CD4-positive, alpha-beta T cell treated with Interleukin-2 at 100 ng/mL for 4 hours (primary cell): Measurements from ENCODE around the gene SEC24C.
"Not testable (repeated sequence)": the region's sequence is repeated elsewhere in the genome, so short reads cannot be mapped to it uniquely, and the experiment has no call there.

Source experiments
- DNase-seq: peaks from one replicate; pipeline ENCODE4 v3.0.0-alpha.2; 2020; ENCODE audit warnings: low spot score

Gene SEC24C

DNA sequence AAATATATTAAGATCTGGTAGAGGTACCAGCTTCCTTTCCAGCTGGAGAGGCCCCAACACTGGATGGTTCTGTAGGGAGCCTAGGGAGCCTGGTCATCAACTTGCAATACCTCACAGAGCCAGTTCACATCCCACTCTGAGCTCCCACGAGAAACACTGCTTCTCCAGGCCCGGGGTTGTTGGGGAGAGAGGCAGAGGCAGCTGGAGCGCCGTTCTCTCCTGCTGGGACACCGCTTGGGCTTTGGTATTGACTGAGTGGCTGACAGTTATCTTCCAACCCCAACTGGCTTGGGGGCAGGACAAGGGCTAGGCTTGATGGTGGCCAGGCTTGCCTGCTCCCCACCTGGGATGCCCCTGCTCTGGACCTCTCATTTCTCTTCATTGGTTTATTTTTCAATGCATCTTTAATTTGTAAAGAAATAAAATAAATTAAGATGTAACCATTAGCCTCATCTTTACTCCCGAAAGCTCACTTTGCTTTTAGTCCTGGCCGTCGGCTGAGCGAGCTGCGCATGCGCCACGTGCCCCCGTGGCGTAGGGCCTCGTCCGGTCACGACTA, 27.6 kb downstream of the SEC24C start:
- DNase-seq: peak; percentile 80

GRCh38 chr10:73772281-73773151, 28.3 kb downstream of the SEC24C start:
- peak; percentile 85 for DNase-seq

GRCh38 chr10:73773152-73773879, 29.1 kb downstream of the SEC24C start:
- DNase-seq: no peak

- DNase-seq: peak; percentile 63
Observed at GRCh38 chr10:73774637-73775036, 30.5 kb downstream of the SEC24C start.

DNA sequence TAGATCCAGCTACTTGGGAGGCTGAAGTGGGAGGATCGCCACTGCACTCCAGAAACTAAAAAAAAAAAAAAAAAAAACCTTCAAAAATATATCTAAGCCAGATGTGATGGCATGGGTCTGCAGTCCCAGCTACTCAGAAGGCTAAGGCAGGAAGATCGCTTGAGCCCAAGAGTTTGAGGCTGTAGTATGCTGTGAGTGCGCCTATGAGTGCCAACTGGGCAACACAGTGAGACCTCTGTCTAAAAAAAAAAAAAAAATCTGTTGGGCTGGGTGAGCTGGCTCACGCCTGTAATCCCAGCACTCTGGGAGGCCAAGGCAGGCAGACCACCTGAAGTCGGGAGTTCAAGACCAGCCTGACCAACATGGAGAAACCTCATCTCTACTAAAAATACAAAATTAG, 34.8 kb downstream of the SEC24C start:
- no peak for DNase-seq

- DNase-seq: no peak
Observed at GRCh38 chr10:73779539-73780197, 35.5 kb downstream of the SEC24C start.

DNA sequence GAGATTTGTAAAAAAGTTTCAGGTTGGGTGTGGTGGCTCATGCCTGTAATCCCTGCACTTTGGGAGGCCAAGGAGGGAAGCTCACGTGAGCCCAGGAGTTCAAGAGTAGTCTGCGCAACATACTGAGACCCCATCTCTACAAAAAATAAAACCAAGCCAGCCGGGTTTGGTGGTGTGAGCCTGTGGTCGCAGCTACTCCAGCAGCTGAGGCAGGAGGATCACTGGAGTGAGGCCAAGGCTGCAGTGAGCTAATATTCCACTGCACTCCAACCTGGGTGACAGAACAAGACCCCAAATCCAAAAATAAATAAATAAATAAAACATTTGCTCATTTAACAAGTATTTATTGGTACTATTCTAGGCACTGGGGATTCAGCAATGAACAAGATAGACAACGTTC, 36.1 kb downstream of the SEC24C start:
- no peak for DNase-seq

DNA sequence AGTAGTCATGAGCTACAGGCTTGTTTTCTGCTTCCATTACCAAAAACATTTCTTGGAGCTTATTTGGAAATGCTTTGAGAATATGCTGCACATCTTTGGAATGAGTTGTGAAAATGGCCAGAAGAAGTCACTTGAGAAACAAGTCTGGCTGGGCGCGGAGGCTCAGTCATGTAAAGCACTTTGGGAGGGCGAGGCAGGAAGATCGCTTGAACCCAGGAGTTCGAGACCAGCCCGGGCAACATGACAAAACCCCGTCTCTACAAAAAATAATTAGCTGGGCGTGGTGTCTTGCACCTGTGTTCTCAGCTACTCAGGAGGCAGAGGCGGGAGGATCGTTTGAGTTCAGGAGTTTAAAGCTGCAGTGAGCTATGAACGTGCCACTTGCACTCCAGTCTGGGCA, 36.8 kb downstream of the SEC24C start:
- DNase-seq: no peak

- DNase-seq: no peak
Observed at GRCh38 chr10:73781548-73781878, 37.3 kb downstream of the SEC24C start.

GRCh38 chr10:73781879-73782748, 37.9 kb downstream of the SEC24C start, which contains the start of gene CHCHD1:
Gene CHCHD1 (plus strand): TSS chr10:73782048. CDS start chr10:73782076, 28 bp downstream.
- DNase-seq: peak; percentile 87

DNA sequence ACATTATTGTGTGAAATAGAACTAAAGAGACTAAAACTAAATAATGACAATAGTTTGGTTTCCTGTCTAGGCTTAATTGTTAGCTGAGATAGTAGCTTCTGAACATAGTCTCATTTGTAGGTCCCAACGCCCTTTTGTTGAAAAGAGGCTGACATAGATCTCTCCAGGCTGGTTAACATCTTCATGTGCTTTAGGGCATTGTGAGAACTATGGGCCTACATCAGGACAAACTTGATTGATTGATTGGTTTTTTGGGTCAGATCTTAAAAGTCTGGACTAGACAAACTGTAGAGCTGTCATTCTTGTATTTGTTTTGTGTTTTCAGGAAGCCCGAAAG, 38.5 kb downstream of the SEC24C start:
- no peak for DNase-seq

- DNase-seq: peak; percentile 89
Observed at GRCh38 chr10:73785211-73785720, 41.1 kb downstream of the SEC24C start, which contains the start of gene ZSWIM8. Gene ZSWIM8 (plus strand): TSS chr10:73785606. CDS start chr10:73785879, 273 bp downstream.

DNA sequence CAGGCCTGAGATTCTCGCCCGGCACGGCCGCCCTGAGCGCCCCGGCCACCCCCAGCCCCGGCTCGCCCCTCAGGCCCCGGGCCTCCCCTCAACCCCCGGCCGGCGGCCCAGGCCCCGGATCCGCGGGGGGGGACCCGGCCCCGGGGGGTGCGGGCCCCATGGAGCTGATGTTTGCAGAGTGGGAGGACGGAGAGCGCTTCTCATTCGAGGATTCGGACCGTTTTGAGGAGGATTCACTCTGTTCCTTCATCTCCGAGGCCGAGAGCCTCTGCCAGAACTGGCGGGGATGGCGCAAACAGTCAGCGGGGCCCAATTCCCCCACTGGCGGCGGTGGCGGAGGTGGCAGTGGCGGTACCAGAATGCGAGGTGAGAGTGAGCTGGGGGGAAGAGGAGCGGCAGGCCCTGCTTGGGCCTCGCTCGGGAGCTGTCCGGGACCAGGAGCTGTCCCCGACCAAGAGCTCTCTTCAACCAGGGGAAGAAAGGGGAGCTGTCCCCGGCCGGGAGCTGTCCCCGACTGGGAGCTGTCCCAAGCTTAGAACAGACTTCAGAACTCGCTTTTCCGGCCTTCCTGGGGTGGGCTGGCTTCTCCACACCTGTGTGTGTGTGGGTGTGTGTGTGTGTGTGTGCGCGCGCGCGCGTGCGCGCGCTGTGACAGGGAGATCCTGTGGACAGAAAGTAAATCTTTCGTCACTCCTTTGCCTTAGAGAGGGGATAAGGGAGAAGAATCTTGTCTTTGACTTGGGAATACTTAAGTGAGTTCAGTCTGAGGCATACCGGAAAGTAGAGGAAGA, 41.7 kb downstream of the SEC24C start:
- DNase-seq: peak; percentile 41

DNA sequence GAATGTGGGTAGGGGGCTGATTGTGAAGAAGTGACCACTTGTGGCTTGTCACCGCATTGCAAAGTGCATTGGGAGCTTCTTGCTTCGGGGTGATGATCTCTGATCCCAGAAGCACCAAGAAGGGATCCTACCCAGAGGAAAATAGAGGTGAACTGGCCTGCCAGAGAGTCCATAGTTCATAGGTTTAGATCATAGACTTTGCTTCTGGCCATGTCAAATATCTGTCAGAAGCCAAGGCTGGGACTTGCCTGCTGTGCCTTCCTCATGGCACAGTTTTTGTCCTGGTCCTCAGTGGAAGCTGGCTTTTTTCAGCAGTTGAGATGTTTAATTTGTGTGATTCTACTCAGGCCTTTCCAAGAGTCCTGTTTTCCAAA, 42.3 kb downstream of the SEC24C start:
- no peak for DNase-seq

- DNase-seq: not testable (repeated sequence)
Observed at GRCh38 chr10:73787031-73787800, 43.0 kb downstream of the SEC24C start.

- no peak for DNase-seq
Observed at GRCh38 chr10:73788864-73789658, 44.9 kb downstream of the SEC24C start.

- no peak for DNase-seq
Observed at GRCh38 chr10:73789659-73790055, 45.5 kb downstream of the SEC24C start.

DNA sequence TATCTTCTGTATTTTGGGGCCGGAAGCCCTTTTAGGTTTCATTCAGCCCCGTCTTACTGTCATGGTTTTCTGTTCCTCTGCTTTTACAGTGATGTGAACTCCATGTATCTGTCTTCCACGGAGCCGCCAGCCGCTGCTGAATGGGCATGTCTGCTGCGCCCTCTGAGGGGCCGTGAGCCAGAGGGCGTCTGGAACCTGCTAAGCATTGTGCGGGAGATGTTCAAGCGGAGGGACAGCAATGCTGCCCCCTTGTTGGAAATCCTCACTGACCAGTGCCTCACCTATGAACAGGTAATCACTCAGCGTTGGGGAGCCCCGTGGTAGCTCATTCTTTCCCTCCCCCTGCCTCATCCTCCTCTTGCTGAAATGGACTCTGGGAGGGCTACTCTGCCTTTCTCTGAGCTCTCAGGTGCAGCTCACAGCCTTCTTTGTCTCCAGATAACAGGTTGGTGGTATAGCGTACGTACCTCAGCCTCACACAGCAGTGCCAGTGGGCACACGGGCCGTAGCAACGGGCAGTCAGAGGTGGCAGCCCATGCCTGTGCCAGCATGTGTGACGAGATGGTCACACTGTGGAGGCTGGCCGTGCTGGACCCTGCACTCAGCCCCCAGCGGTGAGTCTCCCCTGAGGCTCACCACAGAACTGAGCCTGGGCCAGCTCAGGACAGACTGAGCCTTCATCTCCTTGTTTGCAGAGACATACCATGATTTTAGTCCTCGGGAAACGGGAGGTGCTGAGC, 46.9 kb downstream of the SEC24C start:
- no peak for DNase-seq
